ENCODE measurements around the gene TJP1. TPM values are rescaled to one million over a fixed set of nuclear protein-coding genes. Genes with fewer than 3 reads are reported as not detected.

TJP1 gene
- total RNA-seq, 1 donor from 2014 or later: 0.44 TPM

GRCh38 chr15:29651476-29652233, 170.6 kb downstream of the TJP1 start:
- Mint-ChIP-seq H3K27ac (no peak overlapping the region), H3K9me3 (peaks cover 8% of the 10 kb centered on the region), H3K4me1 (no peaks in the 10 kb centered on the region), H3K27me3 (no peaks in the 10 kb centered on the region), H3K4me3 (no peak overlapping the region), H3K36me3 (ENCODE audit: low read depth) (no peaks in the 10 kb centered on the region)
- DNase-seq (no peak), ATAC-seq (ENCODE audit: low read depth) (no peak)
- POLR2A ChIA-PET: no interaction called here
- CTCF ChIA-PET: no interaction called here
- intact Hi-C loops (cut with micrococcal nuclease): no loop called here
- no peak for TF ChIP-seq CTCF (IDR thresholded peaks at IDR 0.05)

All from activated B cell treated with CpG ODN at 0.5 μM for 24 hours (primary cell).